GM18511 (cell line): Measurements from ENCODE around the gene MPZL2.
"Not testable (repeated sequence)": the region's sequence is repeated elsewhere in the genome, so short reads cannot be mapped to it uniquely, and the experiment has no call there.

Source experiments
- ATAC-seq: cut with Tn5 transposase; IDR thresholded peaks from one replicate; pipeline ENCODE4 v1.9.1; 2021; ENCODE audit warnings: mild to moderate bottlenecking, moderate library complexity; ENCODE audit not compliant: unreplicated experiment

The MPZL2 gene

GRCh38 chr11:118263695-118264568 is at the start of gene MPZL2:
Gene MPZL2, minus strand, starts transcription at chr11:118264297. Its CDS starts 144 bp downstream, at chr11:118264153.
- no peak for ATAC-seq

GRCh38 chr11:118313242-118313641 is 49.1 kb upstream of the MPZL2 start:
- no peak for ATAC-seq

- ATAC-seq = no peak
These were observed 48.2 kb upstream of the MPZL2 start for GRCh38 chr11:118312328-118312727.

DNA sequence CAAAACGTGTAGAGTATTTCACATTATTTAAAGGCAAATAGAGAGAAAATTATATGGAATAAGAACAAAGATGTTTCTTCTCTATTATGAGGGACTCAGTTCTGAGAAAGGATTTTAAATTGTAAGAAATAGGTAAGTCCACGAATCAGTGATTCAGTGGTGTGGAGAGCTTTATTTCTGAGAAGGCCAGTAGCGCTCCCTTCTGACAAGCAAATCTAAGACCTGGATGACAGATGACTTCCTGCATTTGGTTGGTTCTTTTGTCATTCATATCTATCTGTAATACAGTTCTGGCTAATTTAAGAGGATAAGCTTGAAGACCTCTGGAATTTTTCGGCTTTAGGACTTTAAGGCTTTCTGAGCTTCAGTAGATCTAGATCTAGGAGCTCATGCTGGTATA is 47.4 kb upstream of the MPZL2 start:
- ATAC-seq = no peak

GRCh38 chr11:118310781-118311485 is 46.8 kb upstream of the MPZL2 start:
- no peak for ATAC-seq

- no peak for ATAC-seq
These were observed 46.2 kb upstream of the MPZL2 start for GRCh38 chr11:118310271-118310670.

DNA sequence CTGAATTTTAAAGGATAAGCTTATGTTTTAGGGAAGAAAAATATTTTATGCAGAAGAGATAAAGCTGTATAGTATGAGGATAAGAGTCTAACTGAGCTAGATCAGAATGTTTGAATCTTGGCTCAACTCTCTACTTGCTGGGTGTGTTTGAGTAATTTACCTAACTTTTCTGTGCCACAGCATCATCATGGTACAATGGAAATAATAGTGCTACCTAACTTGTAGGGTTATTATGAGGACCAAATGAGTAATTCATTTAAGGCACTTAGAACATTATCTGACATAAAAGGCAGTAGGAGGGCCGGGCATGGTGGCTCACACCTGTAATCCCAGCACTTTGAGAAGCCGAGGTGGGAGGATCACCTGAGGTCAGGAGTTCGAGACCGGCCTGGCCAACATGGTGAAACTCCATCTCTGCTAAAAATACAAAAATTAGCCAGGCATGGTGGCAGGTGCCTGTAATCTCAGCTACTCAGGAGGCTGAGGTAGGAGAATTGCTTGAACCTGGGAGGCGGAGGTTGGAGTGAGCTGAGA is 45.0 kb upstream of the MPZL2 start:
- not testable (repeated sequence) for ATAC-seq

DNA sequence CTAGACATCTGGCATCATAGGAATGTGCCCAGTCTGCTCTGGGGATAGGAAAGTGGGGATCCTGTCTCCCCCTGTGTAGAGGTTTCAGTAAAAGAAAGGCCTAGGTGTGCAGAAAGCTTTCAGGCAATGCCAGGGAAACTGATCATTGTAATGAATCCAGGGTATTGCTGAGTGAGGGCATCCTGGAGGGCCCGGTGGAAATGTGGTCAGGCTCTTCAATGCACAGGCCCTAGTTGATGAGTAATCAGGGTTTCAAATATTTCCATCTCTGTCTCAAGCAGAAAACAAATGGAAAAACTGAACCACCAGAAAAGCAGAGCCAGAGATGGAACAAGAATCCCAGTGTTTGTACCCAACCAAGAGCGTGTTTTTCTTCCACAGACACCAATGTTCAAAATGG is 42.5 kb upstream of the MPZL2 start:
- ATAC-seq = no peak

- ATAC-seq = no peak
These were observed 41.6 kb upstream of the MPZL2 start for GRCh38 chr11:118305726-118306125.

- ATAC-seq = no peak
These were observed 40.6 kb upstream of the MPZL2 start, which contains the start of gene CD3E for GRCh38 chr11:118304568-118305248. Gene CD3E, plus strand, starts transcription at chr11:118304730. Its CDS starts 223 bp downstream, at chr11:118304953.

GRCh38 chr11:118304227-118304567 is 40.1 kb upstream of the MPZL2 start:
- ATAC-seq = no peak

DNA sequence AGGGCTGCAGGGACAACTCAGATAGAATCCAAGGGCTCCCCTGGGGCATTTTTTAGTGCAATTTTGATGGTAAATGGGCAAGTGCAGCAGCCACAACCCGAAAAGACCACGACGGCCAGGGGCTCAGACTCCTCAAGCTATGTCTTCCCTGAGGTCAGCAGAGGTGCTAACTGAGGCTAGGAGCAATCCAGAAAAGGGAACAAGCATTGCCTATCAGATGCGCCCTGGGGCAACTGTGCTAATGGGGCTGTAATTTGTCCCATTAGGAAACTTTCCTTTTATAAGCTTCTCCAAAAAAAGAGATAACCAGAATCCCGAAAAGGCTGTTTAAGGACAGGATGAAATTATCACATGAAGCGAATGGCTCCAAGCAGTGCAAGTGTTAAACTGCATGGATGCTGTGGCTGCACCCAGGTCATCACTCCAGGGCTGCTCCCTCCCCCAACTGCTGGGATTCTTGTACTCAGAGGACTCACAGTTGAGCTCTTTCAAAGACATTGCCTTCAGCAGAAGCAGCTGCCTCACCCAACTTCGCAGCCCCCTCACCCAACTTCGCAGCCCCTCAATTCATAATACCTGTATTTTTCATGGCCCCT is 37.6 kb upstream of the MPZL2 start:
- ATAC-seq = no peak

DNA sequence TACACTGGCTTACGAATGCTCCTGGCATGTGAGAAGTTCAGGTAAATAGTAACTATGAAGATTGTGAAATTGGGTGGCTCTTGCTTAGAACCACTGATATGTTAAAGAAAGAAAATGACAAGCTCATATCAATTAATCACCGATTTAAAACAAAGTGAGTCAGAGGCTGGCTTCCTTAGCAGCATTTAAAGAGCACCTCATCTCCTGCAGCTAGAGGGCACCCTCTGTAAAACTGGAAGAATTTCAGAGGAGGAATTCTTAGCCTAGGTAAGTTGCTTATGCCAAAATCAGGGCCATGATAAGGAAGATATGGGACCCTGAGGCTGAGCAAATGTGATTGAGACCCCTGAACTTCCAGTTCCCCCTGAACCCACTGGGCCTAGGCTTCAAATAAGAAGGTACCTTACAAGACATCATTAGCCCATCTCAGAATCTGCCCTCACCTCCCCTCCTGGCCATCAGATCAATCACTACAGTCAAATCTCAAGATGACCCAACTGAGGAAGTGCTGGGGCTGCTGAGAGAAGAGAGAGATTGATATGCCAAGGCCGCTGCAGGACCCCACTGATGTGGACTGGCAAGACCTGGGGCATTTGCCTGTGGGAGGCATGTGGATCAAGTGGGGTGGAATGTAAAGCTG is 31.8 kb upstream of the MPZL2 start:
- no peak for ATAC-seq

DNA sequence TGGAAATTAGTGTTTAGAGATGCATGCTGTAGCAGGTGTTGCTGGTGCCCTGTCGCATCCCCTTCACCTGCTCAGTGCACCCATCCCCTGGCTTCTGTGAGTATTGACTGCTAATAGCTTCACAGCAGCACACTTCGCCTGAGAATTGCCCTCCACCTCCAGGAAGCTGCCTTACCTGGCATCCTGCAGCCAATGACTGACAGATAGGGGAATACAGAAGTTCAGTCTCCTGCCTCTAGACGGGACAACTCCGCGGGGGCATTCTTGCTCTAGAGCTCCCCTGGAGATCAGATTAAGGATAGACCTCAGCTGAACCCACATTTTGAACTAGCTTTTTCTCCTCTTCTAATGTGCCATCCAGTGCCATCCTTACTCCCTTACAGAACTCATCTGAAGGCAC is 31.1 kb upstream of the MPZL2 start:
- no peak for ATAC-seq

GRCh38 chr11:118294053-118294452 is 30.0 kb upstream of the MPZL2 start:
- ATAC-seq = no peak

DNA sequence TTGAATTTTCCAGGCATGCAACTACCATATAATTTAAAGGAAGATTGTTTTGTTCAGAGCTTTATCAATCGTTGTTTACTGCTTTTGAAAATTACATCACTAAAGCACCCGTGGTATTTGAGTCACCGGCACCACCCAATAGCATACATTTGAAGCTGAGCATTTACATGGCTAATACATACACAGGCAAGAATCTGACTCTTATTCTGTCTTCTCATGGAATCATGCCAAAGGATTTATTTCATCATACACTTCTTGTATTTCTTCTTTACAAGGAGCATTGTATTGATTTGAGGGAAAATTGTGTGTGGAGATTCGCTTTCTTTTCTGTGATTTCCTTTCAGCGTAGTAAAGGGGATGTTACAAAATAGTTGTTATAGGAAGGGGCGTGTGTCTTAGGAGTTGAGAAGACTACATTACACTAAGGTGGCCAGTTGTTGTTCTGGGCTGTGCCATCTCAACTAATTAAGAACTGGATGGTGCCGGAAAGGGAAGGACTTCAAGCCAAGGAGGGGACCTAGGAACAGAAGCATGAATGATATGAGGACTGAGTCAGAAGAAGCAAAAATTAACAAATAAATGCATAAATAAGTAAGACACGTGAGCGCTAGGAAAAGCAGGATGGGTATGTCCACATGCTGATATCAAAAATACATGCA is 27.5 kb upstream of the MPZL2 start:
- no peak for ATAC-seq

- ATAC-seq = no peak
These were observed 26.8 kb upstream of the MPZL2 start for GRCh38 chr11:118290923-118291322.

GRCh38 chr11:118289401-118289800 is 25.3 kb upstream of the MPZL2 start:
- no peak for ATAC-seq

- ATAC-seq = no peak
These were observed 22.9 kb upstream of the MPZL2 start for GRCh38 chr11:118287006-118287405.

DNA sequence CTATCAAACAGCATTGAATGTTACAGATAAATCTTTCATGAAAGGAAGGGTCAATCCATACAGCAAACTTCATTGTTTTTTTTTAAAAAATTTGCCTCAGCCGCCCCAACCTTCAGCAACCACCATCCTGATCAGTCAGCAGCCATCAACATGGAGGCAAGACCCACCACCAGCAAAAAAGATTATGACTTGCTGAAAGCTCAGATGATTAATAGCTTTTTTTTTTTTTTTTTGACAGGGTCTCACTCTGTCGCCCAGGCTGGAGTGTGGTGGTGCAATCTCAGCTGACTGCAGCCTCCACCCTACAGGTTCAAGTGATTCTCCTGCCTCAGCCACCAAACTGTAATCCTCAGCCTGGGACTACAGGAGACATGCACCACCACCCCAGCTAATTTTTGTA is 22.4 kb upstream of the MPZL2 start:
- ATAC-seq = no peak
